HG03575 (cell line): ENCODE data around the gene POU2AF3.

Source experiments
- ATAC-seq: cut with Tn5 transposase; IDR thresholded peaks from one replicate; pipeline ENCODE4 v1.9.1; 2021; ENCODE audit not compliant: unreplicated experiment, insufficient number of reproducible peaks, low FRiP score; ENCODE audit errors: extremely low read depth

POU2AF3 gene

DNA sequence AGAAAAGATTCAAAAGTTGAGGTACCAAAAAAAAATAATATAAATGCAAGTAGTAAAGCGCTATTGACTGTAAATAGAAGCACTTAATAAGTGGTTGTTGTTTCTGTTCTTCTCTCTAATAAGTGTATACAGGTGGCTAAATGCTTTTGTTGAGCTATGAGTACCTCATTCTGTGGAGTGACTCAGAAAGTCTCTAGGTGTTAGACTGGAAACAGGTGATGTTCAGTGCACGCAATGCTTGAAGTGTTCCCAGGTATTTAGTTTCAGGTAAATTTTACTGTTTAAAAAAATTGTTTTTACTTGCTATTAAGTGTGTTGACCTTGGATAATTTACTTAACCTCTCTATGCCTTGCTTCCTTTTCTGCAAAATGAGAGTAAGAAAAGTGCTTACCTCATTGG, 24.2 kb downstream of the POU2AF3 start:
- ATAC-seq = no peak

GRCh38 chr11:111324277-111324720, 26.0 kb downstream of the POU2AF3 start:
- no peak for ATAC-seq

GRCh38 chr11:111325259-111325658, 26.9 kb downstream of the POU2AF3 start:
- no peak for ATAC-seq

GRCh38 chr11:111326824-111327223, 28.5 kb downstream of the POU2AF3 start:
- no peak for ATAC-seq

DNA sequence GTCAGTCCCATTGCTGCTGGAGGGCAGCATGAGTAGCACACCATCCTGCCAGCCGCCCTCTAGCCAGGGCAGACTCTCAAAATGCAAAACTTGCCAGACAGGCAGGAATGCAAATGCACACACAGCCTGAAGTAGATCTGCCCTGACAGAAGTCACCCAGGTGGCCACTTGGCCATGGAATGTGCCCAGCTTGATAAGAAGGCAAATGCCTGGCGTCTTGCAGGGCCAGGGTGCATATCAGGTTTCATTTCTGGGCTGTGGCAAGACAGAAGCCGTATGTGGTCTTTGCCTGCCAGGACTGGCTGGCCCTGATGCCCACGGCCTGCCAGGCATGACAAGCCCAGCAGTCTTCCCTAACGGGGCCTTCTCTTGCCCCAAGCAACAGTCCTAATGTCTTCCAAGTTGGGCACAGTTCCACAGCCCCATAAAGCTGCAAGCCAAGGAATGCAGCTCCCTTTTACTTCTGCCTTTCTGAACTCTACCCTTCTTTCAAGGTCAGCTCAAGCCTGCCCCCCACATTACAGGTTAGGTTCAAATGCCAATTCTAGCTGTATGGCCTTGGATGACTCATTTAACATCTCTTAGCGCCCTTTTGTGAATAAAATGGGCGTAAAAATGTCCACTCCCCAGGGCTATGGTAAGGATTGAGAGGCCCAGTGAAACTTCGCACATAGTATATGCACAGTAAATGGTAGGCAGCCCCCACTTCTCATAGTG, 29.7 kb downstream of the POU2AF3 start:
- ATAC-seq = no peak

DNA sequence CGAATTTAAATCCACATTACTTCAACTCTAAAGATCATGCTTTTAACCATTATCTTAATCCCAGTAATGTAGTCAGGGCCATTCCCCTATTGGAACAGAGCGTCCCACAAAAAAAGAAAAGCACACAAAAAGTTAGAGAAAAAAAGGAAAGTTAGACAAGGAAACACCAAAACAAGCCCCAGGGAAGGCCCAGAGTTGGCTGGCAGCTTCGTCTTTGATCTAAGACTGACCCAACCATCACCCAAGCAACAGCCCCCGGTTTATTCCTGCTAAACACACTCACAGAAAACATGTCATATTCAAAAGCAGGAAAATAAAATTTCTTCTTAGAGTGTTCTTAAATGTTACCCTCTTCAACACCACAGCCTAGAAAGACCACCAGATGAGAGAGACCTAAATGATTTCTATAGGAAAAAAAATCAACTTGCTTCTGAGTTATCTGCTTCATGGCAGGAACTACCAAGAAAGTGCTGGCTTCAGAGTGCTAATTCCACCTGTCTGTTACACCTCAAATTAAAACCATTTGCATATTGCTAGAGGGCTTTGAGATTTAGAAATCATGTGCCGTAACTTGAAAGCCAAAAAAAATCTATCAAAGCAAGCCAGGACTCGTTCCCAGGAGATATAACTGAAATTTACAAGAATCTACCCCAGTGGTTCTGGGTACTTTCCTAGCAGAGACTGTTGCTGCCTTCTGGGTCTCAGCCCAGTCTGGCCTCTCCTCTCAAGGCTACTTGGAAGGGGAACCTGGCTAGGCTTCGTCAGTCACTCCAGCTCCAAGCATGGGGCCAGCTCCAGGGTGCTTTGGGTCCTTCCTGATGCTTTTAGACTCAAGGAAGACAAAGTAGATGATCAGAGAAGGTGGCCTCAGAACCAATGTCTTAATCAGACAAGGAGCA, 31.2 kb downstream of the POU2AF3 start:
- no peak for ATAC-seq

DNA sequence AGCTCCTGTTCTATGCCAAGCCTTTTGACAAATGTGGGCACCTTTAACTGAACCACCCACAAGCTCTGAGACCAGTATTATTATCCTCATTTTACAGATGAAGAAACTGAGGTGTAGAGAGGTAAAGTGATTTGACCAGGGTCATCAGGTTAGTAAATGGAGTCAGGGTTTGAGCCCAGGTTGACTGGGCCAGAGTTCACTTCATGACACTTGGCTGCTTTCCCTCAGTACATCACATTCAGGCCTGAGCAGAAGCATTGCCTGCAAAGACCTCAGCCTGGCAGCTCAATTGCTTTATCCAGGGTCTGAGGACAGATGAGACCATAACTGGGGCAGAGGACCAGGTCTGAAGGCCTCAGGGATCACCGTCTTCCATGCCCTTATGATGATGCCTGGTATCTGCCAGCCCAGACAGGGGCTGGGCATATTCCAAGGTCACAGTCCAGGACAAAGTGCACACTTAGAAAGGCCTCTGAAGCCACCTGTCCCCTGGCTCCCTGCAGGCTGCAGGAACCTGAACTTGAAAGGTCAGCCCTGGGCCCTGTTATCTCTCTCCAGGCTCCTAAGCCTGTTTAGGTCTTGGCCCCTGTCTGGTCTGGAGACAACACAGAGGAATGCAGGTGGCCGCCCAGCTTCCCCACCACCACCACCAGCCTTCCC, 32.0 kb downstream of the POU2AF3 start:
- no peak for ATAC-seq

DNA sequence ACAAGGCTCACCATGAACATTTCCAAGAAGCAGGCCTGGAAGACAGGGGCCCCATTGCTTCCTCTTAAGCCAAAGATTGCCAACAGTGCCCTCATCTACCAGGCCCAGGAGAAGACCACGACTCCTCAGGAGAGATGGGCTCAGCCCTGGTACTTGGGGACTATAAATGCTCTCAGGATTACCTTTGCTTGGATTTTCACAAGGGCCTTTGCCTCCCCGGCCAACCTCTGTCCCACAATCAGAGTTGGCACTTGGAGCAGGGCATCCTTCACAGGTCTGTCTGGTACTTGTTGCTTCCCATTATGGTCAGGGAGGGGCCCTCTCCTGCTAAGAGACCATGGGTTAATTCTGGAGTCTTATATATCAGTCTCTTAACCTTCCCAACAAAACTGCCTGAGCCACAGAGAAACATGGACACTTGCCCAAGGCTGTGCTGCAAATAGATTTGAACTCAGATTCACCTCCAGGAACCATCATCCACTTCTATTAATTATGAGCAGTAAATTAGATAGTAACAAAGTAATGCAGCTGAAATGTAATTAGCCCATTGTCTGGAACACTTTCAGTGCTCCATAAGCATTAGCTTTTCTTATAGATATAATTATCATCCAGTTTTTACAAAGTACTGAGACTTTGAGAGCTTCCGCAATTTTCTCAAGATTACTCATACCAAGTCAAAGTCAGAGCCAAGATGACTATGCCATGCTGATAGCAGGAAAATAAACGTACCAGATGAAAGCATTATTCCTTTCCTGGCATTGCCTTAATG, 33.5 kb downstream of the POU2AF3 start:
- no peak for ATAC-seq

- ATAC-seq = no peak
Measured at GRCh38 chr11:111334532-111335502, 36.5 kb downstream of the POU2AF3 start.

DNA sequence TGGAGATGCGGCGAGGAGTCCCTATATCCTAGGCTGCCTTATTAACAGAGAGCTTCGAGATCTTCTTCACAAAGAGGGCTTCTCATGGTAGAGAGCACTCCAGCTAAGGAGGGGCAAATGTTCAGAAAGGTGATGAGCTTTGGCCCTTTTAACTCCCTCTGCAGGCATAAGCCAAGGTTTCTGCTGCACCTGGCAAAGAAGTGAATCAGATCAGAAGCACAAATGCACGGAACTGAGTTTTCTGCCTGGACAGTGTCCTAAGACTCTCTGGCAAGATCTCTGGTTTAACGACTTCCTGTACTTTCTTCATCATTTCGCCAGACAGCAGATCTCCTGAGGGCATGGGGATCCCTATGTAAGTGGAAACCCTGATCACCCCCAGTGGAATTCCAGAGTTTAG, 37.2 kb downstream of the POU2AF3 start:
- no peak for ATAC-seq

GRCh38 chr11:111336062-111336461, 37.7 kb downstream of the POU2AF3 start:
- no peak for ATAC-seq

- ATAC-seq = no peak
Measured at GRCh38 chr11:111336582-111337256, 38.4 kb downstream of the POU2AF3 start.

DNA sequence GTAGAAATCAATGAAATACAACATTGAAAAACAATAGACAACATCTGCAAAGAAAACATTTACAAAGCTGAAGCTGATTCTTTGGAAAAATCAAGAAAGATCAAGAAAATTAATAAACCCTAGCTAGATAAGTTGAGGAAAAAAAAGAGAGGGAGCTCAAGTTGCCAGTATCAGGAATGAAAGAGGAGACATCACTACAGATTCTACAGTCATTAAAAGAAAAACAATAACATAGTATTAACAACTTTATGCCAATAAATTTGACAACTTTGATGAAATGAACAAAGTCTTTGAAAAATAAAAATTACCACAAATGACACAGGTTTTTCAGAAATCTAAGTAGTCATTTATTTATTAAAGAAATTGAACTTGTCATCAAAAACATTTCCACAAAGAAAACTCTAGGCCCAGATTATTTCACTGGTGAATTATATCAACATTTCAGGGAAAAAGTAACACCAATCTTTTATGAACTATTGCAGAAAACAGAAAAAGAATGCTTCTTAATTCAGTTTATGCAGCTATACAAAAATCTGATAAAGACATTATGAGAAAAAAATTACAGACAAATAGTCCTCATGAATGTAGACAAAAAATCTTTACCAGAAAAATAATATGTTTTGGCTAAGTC, 41.5 kb downstream of the POU2AF3 start:
- ATAC-seq = no peak

DNA sequence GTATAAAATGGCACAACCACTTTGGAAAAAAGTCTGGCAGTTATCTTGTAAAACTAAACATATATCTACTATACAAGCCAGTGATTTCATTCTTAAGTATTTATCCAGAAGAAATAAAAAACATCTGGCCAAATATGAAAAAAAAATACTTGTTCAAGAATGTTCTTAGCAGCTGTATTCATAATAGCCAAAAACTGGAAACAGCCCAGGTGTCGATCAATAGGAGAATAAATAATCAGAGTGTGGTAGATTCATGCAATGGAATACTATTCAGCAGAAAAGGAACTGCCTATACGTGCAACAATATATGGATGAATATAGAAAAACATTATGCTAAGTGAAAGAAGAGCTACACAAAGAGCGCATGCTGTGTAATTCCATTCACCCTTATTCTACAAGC, 44.0 kb downstream of the POU2AF3 start:
- no peak for ATAC-seq

GRCh38 chr11:111344032-111344431, 45.7 kb downstream of the POU2AF3 start:
- no peak for ATAC-seq

GRCh38 chr11:111347002-111347722, 48.8 kb downstream of the POU2AF3 start:
- ATAC-seq = no peak
